Measurements from ENCODE around the gene UBE2L3. TPM values are rescaled to one million over a fixed set of nuclear protein-coding genes. Genes with fewer than 3 reads are reported as not detected.

UBE2L3 gene
- total and polyA plus RNA-seq, 2 experiments from 2014 or later, result 86.3 to 136 TPM

- Mint-ChIP-seq H3K9me3 (0 out of 3 replicates have a peak, but pooled peaks cover under 1% of the 10 kb centered on the region), H3K36me3 (ENCODE audit: low read depth) (no peaks in the 10 kb centered on the region), H3K27me3 (ENCODE audit: insufficient read depth, low read depth, poor library complexity) (peaks cover 24% of the 10 kb centered on the region), H3K4me3 (no peak overlapping the region), H3K27ac (no peak overlapping the region), H3K4me1 (peaks cover 5% of the 10 kb centered on the region)
- Histone ChIP-seq H3K79me2 (replicated peaks; ENCODE audit: insufficient read depth) (no peaks in the 10 kb centered on the region), H3K27me3 (ENCODE audit: insufficient read depth) (peaks cover 6% of the 10 kb centered on the region), H3K9me2 (ENCODE audit: insufficient read depth) (no peaks in the 10 kb centered on the region), H3K36me3 (ENCODE audit: insufficient read depth) (no peaks in the 10 kb centered on the region), H3K4me3 (no peak overlapping the region), H3F3A (replicated peaks; ENCODE audit: low read depth) (peaks cover 3% of the 10 kb centered on the region; the same call in 1 of the 2 replicates), H3K27ac (ENCODE audit: low read depth) (no peak overlapping the region), H2AFZ (no peak overlapping the region), H3K4me1 (ENCODE audit: insufficient read depth) (peaks cover 4% of the 10 kb centered on the region; the same call in 1 of the 2 replicates), H4K20me1 (replicated peaks; ENCODE audit: insufficient read depth) (no peaks in the 10 kb centered on the region), H3K4me2 (no peak overlapping the region)
- ATAC-seq (no peak), DNase-seq (ENCODE audit: low spot score) (no peak)
- TF ChIP-seq JUNB (IDR thresholded peaks at IDR 0.05; ENCODE audit: unreplicated experiment) (no peak), POLR2AphosphoS5 (IDR thresholded peaks at IDR 0.05; ENCODE audit: low read depth) (no peak), ZNF331 (CRISPR knock-in tag; IDR thresholded peaks at IDR 0.05; ENCODE audit: low read depth) (no peak), ETS1 (IDR thresholded peaks at IDR 0.05) (no peak), EZH2 (IDR thresholded peaks at IDR 0.05; ENCODE audit: low read depth, unreplicated experiment) (no peak), CTCF (conservative IDR thresholded peaks at IDR 0.05; ENCODE audit: low read depth in 2 of 2) (no peak), CREB1 (CRISPR knock-in tag; IDR thresholded peaks at IDR 0.05; ENCODE audit: low read depth) (no peak), EZH2phosphoT487 (IDR thresholded peaks at IDR 0.05; ENCODE audit: unreplicated experiment) (no peak), NANOG (IDR thresholded peaks at IDR 0.05; ENCODE audit: borderline replicate concordance) (no peak)
These were observed 68.4 kb downstream of the UBE2L3 start for GRCh38 chr22:21635771-21636510.

GRCh38 chr22:21636629-21637218 is 69.2 kb downstream of the UBE2L3 start:
- H3K4me3 Mint-ChIP-seq, result no peak overlapping the region
- TF ChIP-seq STAT1 (IDR thresholded peaks at IDR 0.05; ENCODE audit: unreplicated experiment), result no peak
- no peak for TF ChIP-seq NANOG (IDR thresholded peaks at IDR 0.05; ENCODE audit: borderline replicate concordance)
- no peak for TF ChIP-seq JUNB (IDR thresholded peaks at IDR 0.05; ENCODE audit: unreplicated experiment)
- no peak for TF ChIP-seq ETS1 (IDR thresholded peaks at IDR 0.05)
- no peak for TF ChIP-seq CREB1 (CRISPR knock-in tag; IDR thresholded peaks at IDR 0.05; ENCODE audit: low read depth)

More at GRCh38 chr22:21636629-21637218, 69.2 kb downstream of the UBE2L3 start:
- H4K20me1 ChIP-seq (replicated peaks; ENCODE audit: insufficient read depth), result no peaks in the 10 kb centered on the region
- no peak overlapping the region for H3K4me3 ChIP-seq
- H3K27ac Mint-ChIP-seq, result no peak overlapping the region
- peaks cover 6% of the 10 kb centered on the region; the same call in 1 of the 2 replicates for H3F3A ChIP-seq (replicated peaks; ENCODE audit: low read depth)
- H3K27me3 ChIP-seq (ENCODE audit: insufficient read depth), result peaks cover 8% of the 10 kb centered on the region
- H3K27ac ChIP-seq (ENCODE audit: low read depth), result no peak overlapping the region
- H3K4me1 ChIP-seq (ENCODE audit: insufficient read depth), result peaks cover 7% of the 10 kb centered on the region; the same call in 1 of the 2 replicates
- no peak for ATAC-seq
- no peaks in the 10 kb centered on the region for H3K36me3 ChIP-seq (ENCODE audit: insufficient read depth)
- no peak overlapping the region for H3K4me2 ChIP-seq
- no peaks in the 10 kb centered on the region for H3K79me2 ChIP-seq (replicated peaks; ENCODE audit: insufficient read depth)
- DNase-seq (ENCODE audit: low spot score), result no peak
- peaks cover 26% of the 10 kb centered on the region for H3K27me3 Mint-ChIP-seq (ENCODE audit: insufficient read depth, low read depth, poor library complexity)
- no peaks in the 10 kb centered on the region for H3K9me3 Mint-ChIP-seq
- H3K9me2 ChIP-seq (ENCODE audit: insufficient read depth), result no peaks in the 10 kb centered on the region
- no peaks in the 10 kb centered on the region for H3K36me3 Mint-ChIP-seq (ENCODE audit: low read depth)
- peaks cover 9% of the 10 kb centered on the region for H3K4me1 Mint-ChIP-seq
- no peak overlapping the region for H2AFZ ChIP-seq
